ENCODE results near the gene EXOC6.
A peak's percentile ranks its signal among the peaks of the same experiment; 100 is the strongest.

Gene EXOC6

GRCh38 chr10:92832998-92833650 lies 15.2 kb upstream of the EXOC6 start:
- DNase-seq: no peak

- DNase-seq: no peak
These were observed 14.0 kb upstream of the EXOC6 start for GRCh38 chr10:92834331-92834730.

- DNase-seq: no peak
These were observed 13.3 kb upstream of the EXOC6 start for GRCh38 chr10:92834986-92835385.

- no peak for DNase-seq
These were observed 10.9 kb upstream of the EXOC6 start for GRCh38 chr10:92837456-92837855.

GRCh38 chr10:92839191-92840085 lies 8.9 kb upstream of the EXOC6 start:
- DNase-seq: peak; percentile 65

- no peak for DNase-seq
These were observed 3.6 kb upstream of the EXOC6 start for GRCh38 chr10:92844746-92845145.

GRCh38 chr10:92845921-92846320 lies 2.4 kb upstream of the EXOC6 start:
- DNase-seq: no peak

GRCh38 chr10:92846344-92846743 lies 2.0 kb upstream of the EXOC6 start:
- no peak for DNase-seq

GRCh38 chr10:92846854-92847201 lies 1.5 kb upstream of the EXOC6 start:
- DNase-seq: no peak

GRCh38 chr10:92847202-92847864 lies 987 bp upstream of the EXOC6 start:
- no peak for DNase-seq

- no peak for DNase-seq
These were observed 281 bp upstream of the EXOC6 start for GRCh38 chr10:92848037-92848440.

GRCh38 chr10:92849234-92849525 lies 860 bp downstream of the EXOC6 start:
- DNase-seq: no peak

GRCh38 chr10:92849576-92850090 lies 1.3 kb downstream of the EXOC6 start:
- no peak for DNase-seq

- DNase-seq: no peak
These were observed 1.9 kb downstream of the EXOC6 start for GRCh38 chr10:92850185-92850584.

GRCh38 chr10:92851003-92851402 lies 2.7 kb downstream of the EXOC6 start:
- DNase-seq: no peak

GRCh38 chr10:92855560-92855959 lies 7.2 kb downstream of the EXOC6 start:
- DNase-seq: no peak

GRCh38 chr10:92857904-92858514 lies 9.7 kb downstream of the EXOC6 start:
- DNase-seq: no peak

GRCh38 chr10:92867235-92867634 lies 18.9 kb downstream of the EXOC6 start:
- DNase-seq: no peak

- DNase-seq: no peak
These were observed 19.7 kb downstream of the EXOC6 start for GRCh38 chr10:92868036-92868435.

- DNase-seq: no peak
These were observed 20.2 kb downstream of the EXOC6 start for GRCh38 chr10:92868557-92868956.

- DNase-seq: no peak
These were observed 24.7 kb downstream of the EXOC6 start for GRCh38 chr10:92873029-92873428.

- no peak for DNase-seq
These were observed 28.3 kb downstream of the EXOC6 start for GRCh38 chr10:92876509-92877036.

- no peak for DNase-seq
These were observed 32.0 kb downstream of the EXOC6 start for GRCh38 chr10:92880233-92880861.

Measured in femur (tissue), 1 donor.